GM18505 (cell line): ENCODE data around the gene IFI27L1.

Source experiments
- ATAC-seq: cut with Tn5 transposase; IDR thresholded peaks from one replicate; pipeline ENCODE4 v1.9.1; 2021; ENCODE audit not compliant: unreplicated experiment
- POLR2A ChIP-seq: IDR thresholded peaks from 4 replicates; pipeline ENCODE4 v1.6.1; 2011; ENCODE audit warnings: borderline replicate concordance; ENCODE audit not compliant: insufficient read depth, insufficient read length; ENCODE audit errors: extremely low read depth

IFI27L1 gene

DNA sequence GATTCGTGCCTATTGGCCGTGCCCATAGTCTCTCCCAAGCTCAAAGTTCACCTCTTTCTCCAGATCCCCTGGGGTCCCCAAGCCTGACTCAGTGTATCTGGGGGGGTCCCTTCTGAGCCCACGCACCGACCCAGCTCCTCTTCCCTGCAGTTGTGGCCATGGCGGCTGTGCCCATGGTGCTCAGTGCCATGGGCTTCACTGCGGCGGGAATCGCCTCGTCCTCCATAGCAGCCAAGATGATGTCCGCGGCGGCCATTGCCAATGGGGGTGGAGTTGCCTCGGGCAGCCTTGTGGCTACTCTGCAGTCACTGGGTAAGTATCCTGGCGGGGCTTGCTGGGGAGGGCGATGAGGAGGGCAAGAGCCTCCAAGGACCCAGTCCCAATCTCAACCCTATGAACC lies 34.5 kb downstream of the IFI27L1 start:
- no peak for TF ChIP-seq POLR2A
- no peak for ATAC-seq

GRCh38 chr14:94116701-94117100 lies 35.6 kb downstream of the IFI27L1 start:
- no peak for ATAC-seq
- no peak for TF ChIP-seq POLR2A

GRCh38 chr14:94117856-94118255 lies 36.7 kb downstream of the IFI27L1 start:
- no peak for ATAC-seq
- TF ChIP-seq POLR2A: no peak

- no peak for ATAC-seq
- TF ChIP-seq POLR2A: no peak
Measured at GRCh38 chr14:94119071-94119470, 38.0 kb downstream of the IFI27L1 start.

- no peak for TF ChIP-seq POLR2A
- ATAC-seq: no peak
Measured at GRCh38 chr14:94120667-94121340, 39.7 kb downstream of the IFI27L1 start.

DNA sequence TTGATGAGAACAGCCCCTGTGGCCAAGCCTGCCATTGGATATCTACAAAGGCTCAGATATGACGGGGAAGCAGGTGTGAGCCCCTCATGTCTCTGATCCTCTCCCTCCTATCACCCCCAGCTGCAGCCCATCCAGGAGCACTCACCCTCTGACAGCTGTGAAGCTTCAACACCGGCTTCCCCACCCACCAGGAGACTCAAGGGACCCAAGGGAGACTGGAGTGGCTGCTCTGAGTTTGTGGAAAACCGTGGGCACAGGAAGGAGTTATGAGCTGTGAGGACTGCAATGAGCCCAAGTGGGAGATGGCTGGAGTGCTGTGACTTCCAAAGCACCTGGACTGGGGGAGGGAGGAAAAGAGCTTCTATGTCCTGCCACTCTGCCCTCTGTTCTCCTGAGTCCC lies 40.4 kb downstream of the IFI27L1 start:
- TF ChIP-seq POLR2A: no peak
- no peak for ATAC-seq

DNA sequence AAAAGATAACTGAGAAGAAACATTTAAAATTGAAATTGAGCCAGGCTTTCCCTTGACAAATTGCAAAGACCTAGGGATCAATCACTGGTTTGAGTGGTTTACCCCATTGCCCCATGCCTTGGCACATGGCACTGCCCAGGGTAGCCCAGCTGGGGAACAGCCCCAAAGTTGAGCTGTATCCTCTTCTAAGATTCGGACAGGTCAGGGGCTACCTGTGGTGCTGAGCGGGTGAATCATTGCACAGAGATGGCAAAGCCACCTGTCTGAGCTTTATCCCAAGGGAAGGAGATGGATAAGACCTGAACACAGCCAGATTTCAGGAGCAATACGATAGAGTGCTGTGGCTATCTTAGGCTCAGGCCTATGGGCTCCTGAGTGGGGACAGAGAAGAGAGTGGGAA lies 41.3 kb downstream of the IFI27L1 start:
- TF ChIP-seq POLR2A: no peak
- ATAC-seq: no peak

GRCh38 chr14:94123296-94123695 lies 42.2 kb downstream of the IFI27L1 start:
- no peak for TF ChIP-seq POLR2A

GRCh38 chr14:94123868-94124267 lies 42.8 kb downstream of the IFI27L1 start:
- no peak for TF ChIP-seq POLR2A
- ATAC-seq: no peak

More at GRCh38 chr14:94123296-94123695, 42.2 kb downstream of the IFI27L1 start:
- ATAC-seq: no peak

DNA sequence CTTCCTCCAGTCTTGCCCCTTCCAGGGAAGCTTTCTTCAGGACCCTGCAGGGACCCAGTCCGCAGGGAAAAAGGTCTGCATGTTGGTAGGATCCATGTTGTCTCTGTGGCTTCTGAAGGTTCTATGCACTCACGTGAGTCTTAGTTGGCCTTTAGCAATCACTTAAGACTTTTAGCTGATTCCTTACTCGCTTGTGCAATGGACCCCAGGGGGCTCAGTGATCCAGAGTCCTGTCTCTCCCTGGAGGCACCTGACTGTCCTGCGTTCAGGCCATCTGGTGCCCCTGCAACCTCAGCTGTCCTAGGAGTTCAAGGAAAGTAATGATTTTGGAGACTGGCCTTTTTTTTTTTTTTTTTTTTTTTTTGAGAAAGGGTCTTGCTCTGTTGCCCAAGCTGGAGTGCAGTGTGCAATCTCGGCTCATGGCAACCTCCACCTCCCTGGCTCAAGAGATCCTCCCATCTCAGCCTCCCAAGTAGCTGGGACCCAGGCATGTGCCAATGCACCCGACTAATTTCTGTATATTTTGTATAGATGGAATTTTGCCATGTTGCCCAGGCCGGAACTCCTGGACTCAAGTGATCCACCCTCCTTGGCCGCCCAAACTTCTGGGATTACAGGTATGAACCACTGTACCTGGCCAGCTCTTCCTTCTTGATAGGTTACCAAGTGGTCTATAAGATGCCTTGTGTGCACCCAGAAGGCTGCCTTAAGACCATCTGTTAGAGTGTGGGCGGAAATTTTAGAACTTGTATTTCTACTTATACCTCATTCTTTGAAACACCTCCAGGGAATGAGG lies 43.7 kb downstream of the IFI27L1 start:
- ATAC-seq: no peak
- TF ChIP-seq POLR2A: no peak

- ATAC-seq: no peak
- TF ChIP-seq POLR2A: no peak
Measured at GRCh38 chr14:94125659-94126418, 44.7 kb downstream of the IFI27L1 start.

DNA sequence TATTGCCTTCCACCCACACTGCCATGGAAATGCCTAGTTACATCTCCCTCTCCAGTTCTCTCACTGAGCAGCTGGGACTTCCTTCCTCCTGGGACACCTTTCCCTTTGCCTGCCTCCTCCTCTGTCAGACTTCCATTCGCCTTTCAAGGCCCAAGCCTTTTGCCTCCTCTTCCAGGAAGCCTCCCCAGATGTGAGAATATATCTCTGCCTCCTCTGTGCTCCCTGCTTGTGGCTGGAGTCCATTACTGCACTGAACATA lies 45.2 kb downstream of the IFI27L1 start:
- TF ChIP-seq POLR2A: no peak
- no peak for ATAC-seq

DNA sequence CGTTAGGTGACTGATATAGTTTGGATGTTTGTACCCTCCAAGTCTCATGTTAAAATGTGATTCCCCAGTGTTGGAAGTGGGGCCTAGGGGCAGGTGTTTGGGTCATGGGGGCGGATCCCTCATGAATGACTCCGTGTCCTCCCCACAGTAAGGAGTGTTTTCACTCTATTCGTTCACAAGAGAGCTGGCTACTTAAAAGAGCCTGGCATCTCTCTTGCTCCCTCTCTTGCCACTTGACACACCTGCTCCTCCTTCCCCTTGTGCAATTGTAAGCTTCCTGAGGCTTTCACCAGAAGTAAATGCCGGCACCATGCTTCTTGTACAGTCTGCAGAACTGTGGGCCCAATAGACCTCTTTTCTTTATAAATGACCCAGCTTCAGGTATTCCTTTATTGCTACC lies 45.7 kb downstream of the IFI27L1 start:
- TF ChIP-seq POLR2A: no peak
- ATAC-seq: no peak

DNA sequence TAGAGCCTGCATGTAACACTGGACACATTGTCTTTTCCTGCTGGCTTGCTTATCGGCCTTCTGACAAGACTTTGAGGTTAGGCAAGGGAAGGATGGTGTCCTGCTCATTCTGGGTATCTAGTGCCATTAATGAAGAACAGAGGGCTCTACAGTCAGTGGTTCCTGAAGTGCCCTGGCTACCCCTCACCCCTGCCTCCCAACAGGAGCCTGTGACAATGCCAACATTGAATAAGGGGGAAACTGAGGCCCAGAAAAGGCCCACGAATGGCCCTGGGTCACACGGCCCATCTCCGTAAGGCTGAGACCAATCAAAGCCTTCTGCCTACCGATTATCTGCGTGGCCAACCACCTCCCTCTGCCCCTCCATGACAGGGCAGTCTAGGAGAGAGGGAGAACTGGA lies 46.2 kb downstream of the IFI27L1 start:
- no peak for TF ChIP-seq POLR2A
- ATAC-seq: no peak
